Epidermal melanocyte (primary cell): Measurements from ENCODE around the gene ESCO1.

Experiments
- DNase-seq: peaks from one replicate; pipeline ENCODE4 v3.0.0; 2011; ENCODE audit warnings: low spot score; ENCODE audit not compliant: insufficient read length

The ESCO1 gene

DNA sequence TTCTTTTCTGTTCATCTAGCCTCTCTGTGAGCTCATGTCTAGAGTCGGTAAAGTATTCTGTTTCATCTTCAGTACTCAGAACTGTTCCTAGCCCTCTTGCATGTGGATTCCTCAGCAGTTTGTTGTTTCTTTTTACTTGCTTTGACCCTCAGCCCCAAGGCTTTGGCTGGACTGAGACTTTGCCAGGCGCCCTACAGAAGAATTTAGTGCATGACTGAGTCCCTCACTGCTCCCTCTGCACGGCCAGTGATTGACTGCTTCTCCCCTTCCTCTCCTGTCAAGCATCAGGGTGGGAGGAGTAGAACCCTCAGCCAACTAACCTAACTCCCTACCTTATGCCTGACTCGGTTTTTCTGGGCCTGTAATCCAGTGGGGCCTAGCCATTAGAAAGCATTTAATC is 109.8 kb downstream of the ESCO1 start:
- no peak for DNase-seq

DNA sequence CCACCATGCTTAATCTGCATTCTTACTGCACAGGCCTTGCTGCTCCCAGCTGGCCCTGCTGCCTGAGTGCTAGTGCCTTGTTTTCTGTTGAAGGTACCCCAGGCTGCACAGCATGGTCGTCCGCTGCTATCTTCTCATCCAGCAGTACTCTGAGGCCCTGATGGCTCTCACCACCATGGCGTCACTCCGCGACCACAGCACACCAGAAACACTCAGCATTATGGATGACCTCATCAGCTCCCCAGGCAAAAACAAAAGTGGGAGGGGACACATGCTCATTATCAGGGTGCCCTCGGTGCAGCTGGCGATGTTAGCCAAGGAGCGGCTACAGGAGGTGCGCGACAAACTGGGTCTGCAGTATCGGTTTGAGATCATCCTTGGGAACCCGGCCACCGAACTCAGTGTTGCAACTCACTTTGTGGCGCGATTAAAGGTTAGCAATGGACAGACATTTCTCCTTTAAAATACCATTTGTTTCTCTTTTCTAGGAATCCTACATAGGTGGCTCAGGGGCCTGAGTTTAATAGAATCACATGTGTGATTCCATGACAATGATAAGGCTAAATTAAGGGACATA is 110.5 kb downstream of the ESCO1 start:
- no peak for DNase-seq

DNA sequence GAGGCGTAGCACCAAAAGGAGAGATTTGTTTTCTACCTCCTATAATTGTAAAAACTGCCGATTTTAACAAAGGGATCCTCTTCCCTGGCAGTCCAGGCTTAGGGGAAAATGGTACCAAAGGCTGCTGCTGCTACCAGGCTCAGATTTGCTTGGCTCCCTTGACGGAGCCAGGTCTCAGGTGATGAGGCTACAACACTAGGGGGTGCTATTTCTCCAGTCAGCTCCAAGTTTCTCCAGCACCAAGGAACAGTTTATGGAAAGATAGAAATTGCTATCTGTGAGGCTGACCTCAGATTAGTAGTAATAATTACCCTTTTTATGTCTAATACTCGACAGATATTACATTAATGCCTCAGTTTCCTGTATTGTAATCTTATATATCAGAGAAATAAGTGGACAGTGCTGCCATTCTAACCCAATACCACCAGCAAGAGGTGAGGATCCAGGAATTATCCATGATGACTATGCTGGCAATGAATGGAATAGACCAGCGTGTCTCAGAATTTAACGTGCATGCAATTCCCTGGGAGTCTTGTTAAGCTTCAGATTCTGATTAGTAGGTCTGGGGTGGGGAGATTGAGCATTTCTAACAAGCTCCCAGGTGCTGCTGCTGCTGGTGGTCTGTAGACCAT is 111.3 kb downstream of the ESCO1 start:
- DNase-seq = peak; percentile 62

DNA sequence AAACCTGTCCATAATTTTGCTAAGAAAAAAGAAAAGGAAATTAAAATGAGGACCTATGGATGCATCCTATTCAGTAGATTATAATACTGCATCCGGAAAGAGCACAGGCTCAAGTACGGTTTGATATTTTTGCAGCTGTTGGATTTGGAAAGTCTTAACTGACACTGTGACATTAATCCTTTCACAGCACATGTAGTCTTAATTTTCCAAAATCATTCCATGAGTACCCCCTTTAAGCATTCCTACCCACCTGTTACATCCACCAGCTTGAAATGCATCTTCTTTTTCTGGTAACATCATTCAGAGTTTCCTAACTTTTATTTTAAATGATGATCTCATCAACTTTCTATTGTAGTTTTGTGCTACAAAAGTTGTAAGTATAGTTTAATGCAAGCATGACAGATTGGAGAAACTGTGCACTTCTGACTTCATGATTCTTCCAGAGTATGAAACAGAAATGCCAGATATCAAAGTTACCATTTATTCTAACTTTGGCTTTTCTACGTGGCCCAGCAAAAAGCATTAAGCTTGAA is 113.5 kb downstream of the ESCO1 start:
- DNase-seq = no peak

DNA sequence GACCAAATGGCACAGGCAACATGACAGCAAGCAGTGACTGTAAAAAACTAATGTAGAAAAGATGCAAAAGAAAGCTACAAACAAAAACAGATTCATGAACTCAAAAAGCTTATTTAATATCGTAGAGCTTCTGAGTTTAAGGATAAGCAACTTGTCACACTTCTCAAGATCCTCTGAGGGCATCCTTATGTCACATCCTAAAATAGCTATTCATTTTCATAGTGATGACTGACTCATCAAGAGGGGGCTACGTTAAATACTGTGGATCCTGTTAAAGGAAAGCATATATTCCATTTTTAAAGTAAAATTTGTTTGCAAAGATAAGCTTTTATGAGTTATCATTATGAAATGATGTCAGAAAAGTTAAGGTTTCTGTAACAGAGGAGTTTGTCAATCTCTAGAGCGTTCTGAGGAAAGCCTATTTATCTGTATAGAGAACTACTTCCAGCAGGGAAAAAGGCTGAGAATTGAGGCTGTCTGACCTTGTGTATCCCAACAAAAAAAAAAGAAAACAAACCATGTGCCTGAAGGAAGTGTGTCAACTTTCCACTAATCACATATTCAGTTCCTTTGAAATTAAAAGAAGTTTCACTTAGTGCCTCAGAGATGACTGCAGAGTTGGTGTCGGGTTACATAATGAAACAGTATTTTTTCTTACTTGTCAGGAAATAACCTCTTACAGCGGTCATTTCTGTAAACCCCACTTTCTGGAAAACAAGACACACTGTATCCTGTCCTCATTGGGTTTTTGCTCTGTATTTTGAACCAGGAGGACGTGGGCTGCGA is 115.5 kb downstream of the ESCO1 start:
- no peak for DNase-seq

DNA sequence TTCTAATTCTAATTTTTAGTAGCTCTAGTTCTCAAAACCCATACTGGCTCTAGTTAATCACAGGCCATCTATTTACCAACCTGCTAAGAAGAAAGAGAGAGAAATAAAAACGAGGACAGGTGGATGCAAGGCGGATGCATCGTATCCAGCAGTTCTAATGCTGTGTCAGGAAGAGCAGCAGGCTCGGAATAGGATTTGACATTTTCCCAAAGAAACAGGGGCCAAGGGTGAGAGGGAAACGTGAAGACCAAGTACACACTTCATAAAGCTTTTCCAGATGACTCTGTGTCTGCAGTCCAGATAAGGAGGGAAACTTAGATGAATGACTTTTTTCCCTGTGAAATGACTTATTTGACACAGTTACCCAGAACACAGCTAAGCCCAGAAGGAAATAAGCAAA is 117.5 kb downstream of the ESCO1 start:
- DNase-seq = no peak

DNA sequence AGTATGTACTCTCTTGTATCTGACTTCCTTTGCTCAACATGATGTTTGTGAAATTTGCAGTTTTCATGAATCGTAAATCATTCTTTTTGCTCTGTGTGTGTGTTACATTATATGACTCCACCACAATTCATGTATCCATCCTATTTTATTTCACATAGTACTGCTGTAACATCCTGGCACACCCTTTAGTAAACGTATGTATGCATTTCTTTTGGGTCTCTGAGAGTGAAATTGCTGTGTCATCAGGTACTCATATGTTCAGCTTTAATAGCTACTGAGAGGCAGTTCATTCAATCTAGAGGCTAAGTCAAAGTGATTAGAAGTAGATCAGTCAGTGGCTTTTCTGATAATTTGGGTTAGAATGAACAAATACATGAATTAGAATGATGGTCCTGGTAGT is 118.8 kb downstream of the ESCO1 start:
- DNase-seq = no peak

DNA sequence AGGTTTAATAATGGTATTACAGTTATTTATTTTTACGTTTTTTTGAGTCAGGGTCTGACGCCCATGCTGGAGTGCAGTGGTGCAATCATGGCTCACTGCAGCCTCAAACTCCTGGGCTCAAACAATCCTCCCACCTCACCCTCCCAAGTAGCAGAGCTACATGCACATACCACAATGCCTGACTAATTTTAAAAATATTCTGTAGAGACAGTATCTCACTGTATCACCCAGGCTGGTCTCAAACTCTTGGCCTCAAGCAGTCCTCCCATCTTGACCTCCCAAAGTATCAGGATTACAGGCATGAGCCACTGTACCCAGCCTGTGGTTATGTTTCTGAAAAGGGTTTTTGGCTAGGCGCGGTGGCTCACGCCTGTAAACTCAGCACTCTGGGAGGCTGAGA is 120.8 kb downstream of the ESCO1 start:
- no peak for DNase-seq
